Neural progenitor cell (in vitro differentiated cells): ENCODE data around the gene PRKCSH. TPM values are rescaled to one million over a fixed set of nuclear protein-coding genes. Genes with fewer than 3 reads are reported as not detected.
A peak's percentile ranks its signal among the peaks of the same experiment; 100 is the strongest.
"Not testable (repeated sequence)": the region's sequence is repeated elsewhere in the genome, so short reads cannot be mapped to it uniquely, and the experiment has no call there.

ENCODE experiments used
- DNase-seq: peaks from one replicate; pipeline ENCODE4 v3.0.0-alpha.2; 2016; ENCODE audit warnings: low spot score
- H2AFZ ChIP-seq: fragments of 200-600 bp; sonication (generic); replicated peaks from 2 replicates; pipeline ENCODE4 v1.6.1; 2016; ENCODE audit warnings: antibody characterized with exemption
- H3F3A ChIP-seq: fragments of 200-600 bp; sonication (generic); 2 replicates; pipeline ENCODE4 v1.6.1; 2016; ENCODE audit warnings: antibody characterized with exemption, low read depth
- H3K27ac ChIP-seq: fragments of 200-600 bp; sonication (generic); 2 replicates; pipeline ENCODE4 v1.5.1; 2016; ENCODE audit warnings: mild to moderate bottlenecking
- H3K27me3 ChIP-seq: fragments of 200-600 bp; sonication (generic); 2 replicates; pipeline ENCODE4 v1.6.1; 2016; ENCODE audit warnings: mild to moderate bottlenecking, moderate library complexity
- H3K36me3 ChIP-seq: fragments of 200-600 bp; sonication (generic); 2 replicates; pipeline ENCODE4 v1.5.1; 2016
- H3K4me1 ChIP-seq: fragments of 200-600 bp; sonication (generic); 2 replicates; pipeline ENCODE4 v1.6.1; 2016; ENCODE audit warnings: mixed run types
- H3K4me2 ChIP-seq: fragments of 200-600 bp; sonication (generic); 2 replicates; pipeline ENCODE4 v1.6.1; 2016
- H3K4me3 ChIP-seq: fragments of 200-600 bp; sonication (generic); 2 replicates; pipeline ENCODE4 v1.5.1; 2016
- H3K79me2 ChIP-seq: fragments of 200-600 bp; sonication (generic); 2 replicates; pipeline ENCODE4 v1.6.1; 2016; ENCODE audit warnings: low read depth
- H3K9ac ChIP-seq: fragments of 200-600 bp; sonication (generic); 2 replicates; pipeline ENCODE4 v1.6.1; 2016
- H3K9me3 ChIP-seq: fragments of 200-600 bp; sonication (generic); 2 replicates; pipeline ENCODE4 v1.5.1; 2016; ENCODE audit warnings: low read depth
- H4K20me1 ChIP-seq: fragments of 200-600 bp; sonication (generic); 2 replicates; pipeline ENCODE4 v1.6.1; 2016; ENCODE audit warnings: low read depth
- H3K27ac Mint-ChIP-seq: 3 replicates; pipeline ENCODE4 v1.8.0; 2021; ENCODE audit warnings: mixed read lengths
- H3K27me3 Mint-ChIP-seq: 2 replicates; pipeline ENCODE4 v1.8.0; 2022; ENCODE audit warnings: low read depth, mild to moderate bottlenecking, inconsistent platforms, moderate library complexity, mixed read lengths; ENCODE audit not compliant: insufficient read depth
- H3K36me3 Mint-ChIP-seq: 3 replicates; pipeline ENCODE4 v1.8.0; 2021; ENCODE audit warnings: mixed read lengths
- H3K4me1 Mint-ChIP-seq: 3 replicates; pipeline ENCODE4 v1.8.0; 2021; ENCODE audit warnings: mixed read lengths
- H3K4me3 Mint-ChIP-seq: 3 replicates; pipeline ENCODE4 v1.8.0; 2021; ENCODE audit warnings: mild to moderate bottlenecking, moderate library complexity, mixed read lengths
- H3K9me3 Mint-ChIP-seq: 3 replicates; pipeline ENCODE4 v1.8.0; 2020; ENCODE audit warnings: mixed read lengths
- EZH2 ChIP-seq: fragments of 200-600 bp; sonication (generic); IDR thresholded peaks from 2 replicates; pipeline ENCODE4 v1.6.1; 2017; ENCODE audit warnings: antibody characterized with exemption, mild to moderate bottlenecking, moderate library complexity
- EZH2phosphoT487 ChIP-seq: fragments of 200-600 bp; sonication (generic); IDR thresholded peaks from 2 replicates; pipeline ENCODE4 v1.6.1; 2017; ENCODE audit warnings: antibody characterized with exemption
- total RNA-seq: library from RNA; depleted of rRNA; stranded (reverse); fragments of >200 nt; gene quantifications from 2 replicates; pipeline ENCODE4 v1.2.3, GENCODE V29; 2015; ENCODE audit warnings: low replicate concordance
- TF ChIP-seq, protein P1 (sequence below): fragments of 200-600 bp; sonication (generic); IDR thresholded peaks from 2 replicates; pipeline ENCODE4 v1.5.1; 2017; ENCODE audit warnings: antibody characterized with exemption, mild to moderate bottlenecking

Gene PRKCSH
- total RNA-seq, 1 donor from 2014 or later = 53.6 TPM

DNA sequence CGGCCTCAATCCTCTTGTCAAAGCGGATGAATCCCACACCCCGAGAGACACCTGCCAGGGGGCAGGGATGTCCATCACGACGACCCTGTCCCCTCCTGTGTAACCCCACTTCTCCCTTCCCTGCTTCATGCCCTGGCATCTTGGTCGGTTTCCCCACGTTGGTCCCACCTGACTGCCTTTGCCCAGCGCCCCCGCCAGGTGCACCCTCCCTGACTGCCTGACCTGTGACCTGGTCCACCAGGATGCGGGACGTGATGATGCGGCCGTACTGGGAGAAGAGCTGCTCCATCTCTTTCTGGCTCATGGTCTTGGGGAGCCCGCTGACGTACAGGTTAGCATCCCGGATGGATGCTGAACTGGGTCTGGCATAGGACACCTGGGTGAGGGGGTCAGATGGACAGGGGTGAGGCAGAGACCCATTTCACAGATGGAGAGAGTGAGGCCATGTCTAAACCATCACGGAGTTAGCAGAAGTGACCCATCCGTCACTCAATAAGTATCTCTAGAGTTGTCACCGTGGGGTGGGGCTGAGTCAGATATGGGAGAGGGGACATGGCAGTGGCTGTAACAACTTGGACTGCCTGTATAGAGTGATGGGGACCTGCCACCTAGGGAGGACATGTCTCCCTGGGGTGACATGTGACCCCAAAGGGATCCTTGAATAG lies 22.9 kb downstream of the PRKCSH start:
- Mint-ChIP-seq H3K27me3 (peaks cover 3% of the 10 kb centered on the region), H3K36me3 (peaks cover under 1% of the 10 kb centered on the region), H3K9me3 (no peaks in the 10 kb centered on the region), H3K4me3 (peak overlapping the region; percentile 58), H3K27ac (peak overlapping the region; percentile 86), H3K4me1 (peaks cover 2% of the 10 kb centered on the region)
- Histone ChIP-seq H3K9ac (no peak overlapping the region), H3K4me2 (no peak overlapping the region), H3K4me1 (no peaks in the 10 kb centered on the region), H3F3A (peaks cover 4% of the 10 kb centered on the region), H3K36me3 (no peaks in the 10 kb centered on the region), H3K27ac (no peak overlapping the region), H3K79me2 (no peaks in the 10 kb centered on the region), H2AFZ (no peak overlapping the region), H3K4me3 (no peak overlapping the region), H3K27me3 (no peaks in the 10 kb centered on the region), H3K9me3 (no peaks in the 10 kb centered on the region), H4K20me1 (no peaks in the 10 kb centered on the region)
- TF ChIP-seq EZH2phosphoT487 (no peak), EZH2 (no peak)
- TF ChIP-seq, protein P1, sequence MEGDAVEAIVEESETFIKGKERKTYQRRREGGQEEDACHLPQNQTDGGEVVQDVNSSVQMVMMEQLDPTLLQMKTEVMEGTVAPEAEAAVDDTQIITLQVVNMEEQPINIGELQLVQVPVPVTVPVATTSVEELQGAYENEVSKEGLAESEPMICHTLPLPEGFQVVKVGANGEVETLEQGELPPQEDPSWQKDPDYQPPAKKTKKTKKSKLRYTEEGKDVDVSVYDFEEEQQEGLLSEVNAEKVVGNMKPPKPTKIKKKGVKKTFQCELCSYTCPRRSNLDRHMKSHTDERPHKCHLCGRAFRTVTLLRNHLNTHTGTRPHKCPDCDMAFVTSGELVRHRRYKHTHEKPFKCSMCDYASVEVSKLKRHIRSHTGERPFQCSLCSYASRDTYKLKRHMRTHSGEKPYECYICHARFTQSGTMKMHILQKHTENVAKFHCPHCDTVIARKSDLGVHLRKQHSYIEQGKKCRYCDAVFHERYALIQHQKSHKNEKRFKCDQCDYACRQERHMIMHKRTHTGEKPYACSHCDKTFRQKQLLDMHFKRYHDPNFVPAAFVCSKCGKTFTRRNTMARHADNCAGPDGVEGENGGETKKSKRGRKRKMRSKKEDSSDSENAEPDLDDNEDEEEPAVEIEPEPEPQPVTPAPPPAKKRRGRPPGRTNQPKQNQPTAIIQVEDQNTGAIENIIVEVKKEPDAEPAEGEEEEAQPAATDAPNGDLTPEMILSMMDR = no peak
- no peak for DNase-seq

DNA sequence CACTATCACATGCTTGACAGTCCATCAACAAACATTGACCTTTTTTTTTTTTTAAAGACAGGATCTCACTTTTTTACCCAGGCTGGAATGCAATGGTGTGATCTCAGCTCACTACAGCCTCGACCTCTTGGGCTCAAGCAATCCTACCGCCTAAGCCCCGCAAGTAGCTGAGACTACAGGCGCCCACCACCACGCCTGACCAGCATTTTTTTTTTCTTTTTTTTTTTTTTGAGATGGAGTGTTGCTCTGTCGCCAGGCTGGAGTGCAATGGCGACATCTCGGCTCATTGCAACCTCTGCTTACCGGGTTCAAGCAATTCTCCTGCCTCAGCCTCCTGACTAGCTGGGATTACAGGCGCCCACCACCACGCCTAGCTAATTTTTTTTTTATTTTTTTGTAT lies 23.5 kb downstream of the PRKCSH start:
- DNase-seq, H3F3A ChIP-seq, H3K9me3 Mint-ChIP-seq, H2AFZ ChIP-seq, H3K4me1 Mint-ChIP-seq, H3K4me3 Mint-ChIP-seq, H3K79me2 ChIP-seq, H3K27me3 Mint-ChIP-seq, H3K36me3 Mint-ChIP-seq, H4K20me1 ChIP-seq, H3K36me3 ChIP-seq, H3K4me1 ChIP-seq, H3K4me3 ChIP-seq, H3K27ac Mint-ChIP-seq, H3K9ac ChIP-seq, H3K4me2 ChIP-seq, H3K9me3 ChIP-seq, H3K27ac ChIP-seq, H3K27me3 ChIP-seq: not testable (repeated sequence)

DNA sequence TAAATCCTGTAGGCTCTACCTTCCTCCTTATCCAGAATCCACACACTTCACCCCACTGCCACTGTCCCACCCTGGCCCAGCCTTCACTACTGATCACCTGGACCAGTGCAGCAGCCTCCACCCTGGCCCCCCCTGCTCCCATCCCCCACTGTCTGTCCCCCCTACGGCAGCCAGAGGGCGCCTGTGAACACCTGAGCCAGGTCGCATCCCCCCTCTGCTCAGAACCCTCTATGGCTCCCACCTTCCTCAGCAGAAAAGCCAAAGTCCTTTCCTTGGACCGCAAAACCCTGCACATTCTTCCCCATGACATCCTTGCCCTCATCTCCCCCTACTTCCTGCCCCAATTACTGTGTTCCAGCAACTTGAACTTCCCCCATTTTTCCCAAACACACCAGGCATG lies 24.8 kb downstream of the PRKCSH start:
- H3K36me3 ChIP-seq = no peaks in the 10 kb centered on the region
- no peak overlapping the region for H3K27ac Mint-ChIP-seq
- H4K20me1 ChIP-seq = no peaks in the 10 kb centered on the region
- no peaks in the 10 kb centered on the region for H3K9me3 ChIP-seq
- no peak overlapping the region for H3K4me3 ChIP-seq
- H3K4me1 ChIP-seq = no peaks in the 10 kb centered on the region
- no peak for DNase-seq
- no peaks in the 10 kb centered on the region for H3K4me1 Mint-ChIP-seq
- no peaks in the 10 kb centered on the region for H3K9me3 Mint-ChIP-seq
- no peak overlapping the region for H2AFZ ChIP-seq
- H3K4me2 ChIP-seq = no peak overlapping the region
- H3K27ac ChIP-seq = no peak overlapping the region
- H3K27me3 ChIP-seq = no peaks in the 10 kb centered on the region
- H3K4me3 Mint-ChIP-seq = peak overlapping the region; percentile 15
- TF ChIP-seq, protein P1 = peak; percentile 27
- no peak for TF ChIP-seq EZH2phosphoT487
- H3F3A ChIP-seq = peaks cover 6% of the 10 kb centered on the region
- H3K27me3 Mint-ChIP-seq = peaks cover 3% of the 10 kb centered on the region
- H3K36me3 Mint-ChIP-seq = no peaks in the 10 kb centered on the region
- no peaks in the 10 kb centered on the region for H3K79me2 ChIP-seq
- no peak overlapping the region for H3K9ac ChIP-seq

GRCh38 chr19:11461453-11461852 lies 26.0 kb downstream of the PRKCSH start:
- Histone ChIP-seq H3F3A (peaks cover 6% of the 10 kb centered on the region), H3K4me1 (peaks cover 7% of the 10 kb centered on the region), H2AFZ (no peak overlapping the region), H3K4me3 (no peak overlapping the region), H3K9me3 (no peaks in the 10 kb centered on the region), H3K27me3 (no peaks in the 10 kb centered on the region), H3K9ac (no peak overlapping the region), H4K20me1 (no peaks in the 10 kb centered on the region), H3K36me3 (no peaks in the 10 kb centered on the region), H3K79me2 (no peaks in the 10 kb centered on the region), H3K4me2 (no peak overlapping the region), H3K27ac (no peak overlapping the region)
- DNase-seq = no peak
- Mint-ChIP-seq H3K9me3 (no peaks in the 10 kb centered on the region), H3K36me3 (no peaks in the 10 kb centered on the region), H3K4me3 (no peak overlapping the region), H3K27ac (no peak overlapping the region), H3K27me3 (peaks cover 3% of the 10 kb centered on the region), H3K4me1 (peaks cover 5% of the 10 kb centered on the region)
- TF ChIP-seq, protein P1 = no peak
- no peak for TF ChIP-seq EZH2phosphoT487
- TF ChIP-seq EZH2 = no peak
